ENCODE results near the gene COL6A5. TPM values are rescaled to one million over a fixed set of nuclear protein-coding genes. Genes with fewer than 3 reads are reported as not detected.

COL6A5 gene
- total and polyA plus RNA-seq, 11 donors, result 0.03 to 0.14 TPM; not detected in 9

DNA sequence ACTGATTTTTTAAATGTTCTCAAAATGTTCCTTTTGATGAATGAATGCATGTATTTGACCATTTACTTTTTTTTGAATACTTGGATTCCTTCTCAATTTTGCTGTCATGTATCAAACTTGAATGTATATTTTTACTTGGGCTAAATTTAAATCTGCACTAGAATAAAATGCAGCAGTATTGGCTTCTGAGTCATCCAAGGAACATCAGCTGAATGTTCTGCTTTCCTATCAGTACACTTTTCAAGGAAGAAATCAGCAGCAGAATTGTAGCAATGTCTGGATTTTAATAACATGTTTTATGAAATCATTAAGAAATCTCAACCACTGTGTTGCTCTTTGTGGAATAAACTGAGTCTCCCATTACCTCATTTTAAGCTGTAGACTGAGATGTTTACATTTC, 114.5 kb downstream of the COL6A5 start:
- no peak for TF ChIP-seq CTCF (IDR thresholded peaks at IDR 0.05)
- no peak for TF ChIP-seq POLR2A (IDR thresholded peaks at IDR 0.05)

DNA sequence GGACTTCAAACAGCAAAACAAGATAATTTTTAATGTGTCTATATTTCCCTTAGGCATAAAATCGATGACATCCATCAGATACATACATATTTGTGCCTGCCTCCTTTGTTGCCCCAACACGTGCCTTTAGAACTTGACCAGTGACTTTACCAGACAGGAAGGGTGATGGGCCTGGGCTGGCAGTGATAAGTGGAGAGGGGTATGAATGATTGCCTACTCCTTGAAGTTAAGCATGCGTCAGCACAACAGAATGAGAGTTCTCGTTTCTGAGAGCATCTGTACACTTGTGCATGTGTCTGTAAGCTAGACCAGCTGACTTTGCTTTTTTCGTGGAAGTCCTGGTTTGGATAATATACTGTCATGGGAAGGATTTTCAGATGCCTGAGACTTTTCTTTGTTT, 116.6 kb downstream of the COL6A5 start:
- Histone ChIP-seq H3K36me3 (no peaks in the 10 kb centered on the region), H3K4me1 (no peaks in the 10 kb centered on the region), H3K27me3 (peaks cover 0 to 6% (median 0%) of the 10 kb centered on the region in 9 donors), H3K27ac (no peak overlapping the region), H3K4me3 (no peak overlapping the region), H3K9me3 (no peaks in the 10 kb centered on the region)
- intact Hi-C loops (cut with DNase I), result no loop called here
- DNase-seq, result no peak
- no peak for ATAC-seq
- no peak for TF ChIP-seq POLR2A (IDR thresholded peaks at IDR 0.05)
- TF ChIP-seq CTCF (IDR thresholded peaks at IDR 0.05), result no peak
- 50 to 59% (median 54%) methylated on average over 5 of the region's 5 CpGs for WGBS, 4 donors

More for the DNA sequence above, 114.5 kb downstream of the COL6A5 start:
- ATAC-seq (no peak), DNase-seq (no peak)
- Histone ChIP-seq H3K4me3 (no peak overlapping the region), H3K27me3 (peaks cover 0 to 15% (median 0%) of the 10 kb centered on the region in 9 donors), H3K27ac (no peak overlapping the region), H3K9me3 (no peaks in the 10 kb centered on the region), H3K4me1 (no peaks in the 10 kb centered on the region), H3K36me3 (no peaks in the 10 kb centered on the region)
- intact Hi-C loops (cut with DNase I), result no loop called here

- intact Hi-C loops (cut with DNase I), result no loop called here
- TF ChIP-seq CTCF (IDR thresholded peaks at IDR 0.05) (no peak), POLR2A (IDR thresholded peaks at IDR 0.05) (no peak)
- no peaks in the 10 kb centered on the region for H3K4me1 ChIP-seq
Measured at GRCh38 chr3:130463221-130463620, 117.7 kb downstream of the COL6A5 start.

DNA sequence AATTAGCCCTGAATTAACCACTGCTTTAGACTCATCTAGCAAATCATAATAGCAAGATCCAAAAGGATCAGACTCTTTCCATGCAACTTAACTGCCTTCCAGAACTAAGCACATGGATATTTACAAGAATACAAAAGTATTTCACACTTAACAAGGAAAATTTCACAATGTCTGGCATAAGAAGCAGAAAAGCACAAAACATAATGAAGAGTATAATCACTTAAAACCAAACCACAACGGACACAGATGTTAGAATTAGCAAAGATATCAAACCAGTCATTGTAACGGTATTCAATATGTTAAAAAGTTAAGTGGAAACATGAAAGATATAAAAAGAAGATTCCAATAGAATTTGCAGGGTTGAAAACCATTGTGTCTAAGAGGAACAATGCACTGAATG, 120.0 kb downstream of the COL6A5 start:
- Histone ChIP-seq H3K36me3 (no peaks in the 10 kb centered on the region), H3K9me3 (no peaks in the 10 kb centered on the region), H3K4me1 (no peaks in the 10 kb centered on the region), H3K27ac (no peak overlapping the region), H3K27me3 (peaks cover 0 to 6% (median 0%) of the 10 kb centered on the region in 9 donors), H3K4me3 (no peak overlapping the region)
- TF ChIP-seq CTCF (IDR thresholded peaks at IDR 0.05) (no peak), POLR2A (IDR thresholded peaks at IDR 0.05) (no peak)
- no peak for DNase-seq
- intact Hi-C loops (cut with DNase I), result no loop called here
- ATAC-seq, result no peak
- 70 to 75% (median 72%) methylated on average over 2 of the region's 2 CpGs for WGBS, 4 donors

More at GRCh38 chr3:130463221-130463620, 117.7 kb downstream of the COL6A5 start:
- no peak for DNase-seq
- 49 to 92% (median 89%) methylated on average over 1 of the region's 1 CpG for WGBS, 4 donors
- no peaks in the 10 kb centered on the region for H3K9me3 ChIP-seq
- ATAC-seq, result peak in 1 of 4 donors; percentile 24
- H3K36me3 ChIP-seq, result no peaks in the 10 kb centered on the region
- H3K27me3 ChIP-seq, result peaks cover 0 to 6% (median 0%) of the 10 kb centered on the region in 9 donors
- no peak overlapping the region for H3K4me3 ChIP-seq
- H3K27ac ChIP-seq, result no peak overlapping the region
